DOHH2 (cell line): Measurements from ENCODE around the gene VPS29.

Source experiments
- H3F3A ChIP-seq: fragments of 200-600 bp; sonication (generic), shearing (Covaris generic); 2 replicates; pipeline ENCODE4 v1.6.0; 2016; ENCODE audit warnings: antibody characterized with exemption, mild to moderate bottlenecking; ENCODE audit not compliant: control insufficient read depth, insufficient read depth
- H3K27ac ChIP-seq: fragments of 200-600 bp; sonication (generic); 2 replicates; pipeline ENCODE4 v1.5.1; 2014; ENCODE audit warnings: low read depth, mild to moderate bottlenecking, low read length, moderate library complexity
- H3K27me3 ChIP-seq: fragments of 200-600 bp; sonication (generic); 2 replicates; pipeline ENCODE4 v1.6.1; 2014; ENCODE audit warnings: mild to moderate bottlenecking, low read length, mixed read lengths; ENCODE audit not compliant: control insufficient read depth
- H3K36me3 ChIP-seq: fragments of 200-600 bp; sonication (generic); 2 replicates; pipeline ENCODE4 v1.6.1; 2014; ENCODE audit warnings: mild to moderate bottlenecking, low read length, moderate library complexity, mixed read lengths; ENCODE audit not compliant: control insufficient read depth
- H3K4me1 ChIP-seq: fragments of 200-600 bp; sonication (generic); 2 replicates; pipeline ENCODE4 v1.6.1; 2014; ENCODE audit warnings: mild to moderate bottlenecking, low read length, mixed read lengths; ENCODE audit not compliant: control insufficient read depth
- H3K4me2 ChIP-seq: fragments of 200-600 bp; sonication (generic); 2 replicates; pipeline ENCODE4 v1.6.0; 2014; ENCODE audit warnings: mild to moderate bottlenecking, low read length, moderate library complexity
- H3K4me3 ChIP-seq: fragments of 200-600 bp; sonication (generic); 2 replicates; pipeline ENCODE4 v1.5.1; 2014; ENCODE audit warnings: mild to moderate bottlenecking, low read length, mixed read lengths
- H3K79me2 ChIP-seq: fragments of 200-600 bp; sonication (generic); 2 replicates; pipeline ENCODE4 v1.6.1; 2014; ENCODE audit warnings: mild to moderate bottlenecking, low read length, mixed read lengths; ENCODE audit not compliant: control insufficient read depth
- H3K9me2 ChIP-seq: fragments of 200-600 bp; sonication (generic); replicated peaks from 2 replicates; pipeline ENCODE4 v1.6.1; 2014; ENCODE audit warnings: mild to moderate bottlenecking, low read length, mixed read lengths; ENCODE audit not compliant: control insufficient read depth
- H3K9me3 ChIP-seq: fragments of 200-600 bp; sonication (generic); 2 replicates; pipeline ENCODE4 v1.6.1; 2014; ENCODE audit warnings: antibody characterized with exemption, low read length, mixed read lengths; ENCODE audit not compliant: control insufficient read depth, insufficient read depth
- H4K20me1 ChIP-seq: fragments of 200-600 bp; sonication (generic); 2 replicates; pipeline ENCODE4 v1.6.0; 2014; ENCODE audit warnings: low read depth, mild to moderate bottlenecking, antibody characterized with exemption, low read length, moderate library complexity; ENCODE audit not compliant: control insufficient read depth, insufficient read depth
- CTCF ChIP-seq: fragments of 200-600 bp; sonication (generic); IDR thresholded peaks from one replicate; pipeline ENCODE4 v1.5.1; 2014; ENCODE audit warnings: antibody characterized with exemption, mild to moderate bottlenecking, low read depth, low read length; ENCODE audit not compliant: poor library complexity, severe bottlenecking
- EZH2phosphoT487 ChIP-seq: fragments of 200-600 bp; sonication (generic); IDR thresholded peaks from 2 replicates; pipeline ENCODE4 v1.6.1; 2017; ENCODE audit warnings: borderline replicate concordance, mild to moderate bottlenecking, antibody characterized with exemption, low read length, moderate library complexity, mixed read lengths

Gene VPS29

DNA sequence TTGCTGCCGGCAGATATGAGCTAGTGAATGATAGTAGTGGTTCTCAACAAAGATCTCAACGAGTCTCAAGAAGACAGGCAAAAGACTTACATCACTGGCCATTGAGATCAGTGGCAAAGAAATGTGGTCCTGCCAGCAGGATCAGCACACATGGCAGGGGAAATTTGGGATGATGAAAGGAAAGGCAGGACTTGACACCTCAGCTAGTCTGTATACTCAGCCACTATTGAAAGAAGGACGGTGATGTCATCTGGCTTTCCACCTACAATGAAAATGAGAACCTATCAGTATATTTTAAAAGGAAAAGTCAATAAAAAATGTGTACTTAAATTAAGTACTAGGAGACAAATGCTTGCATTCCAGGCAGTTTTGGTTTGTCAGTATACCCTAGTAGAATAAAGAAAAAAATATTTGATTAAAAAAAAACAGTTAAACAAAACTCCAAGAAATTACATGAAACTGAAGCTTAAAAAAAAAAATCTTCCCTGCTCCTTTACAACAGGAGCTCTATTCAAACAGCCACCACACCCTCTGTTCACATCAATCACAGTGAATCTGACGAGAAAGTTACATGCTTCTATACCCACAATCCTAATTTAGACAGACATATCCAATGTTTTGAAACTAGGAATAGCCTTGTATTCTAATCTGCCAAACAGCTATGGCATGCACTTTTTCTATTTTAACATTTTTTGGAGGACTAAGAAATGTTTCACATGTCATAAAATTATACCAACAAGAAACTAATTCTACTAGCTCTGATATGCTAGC lies 35.1 kb upstream of the VPS29 start:
- Histone ChIP-seq H3K9me2 (no peaks in the 10 kb centered on the region), H3K27me3 (no peaks in the 10 kb centered on the region), H4K20me1 (no peaks in the 10 kb centered on the region), H3K4me1 (peaks cover 28% of the 10 kb centered on the region), H3K4me3 (no peak overlapping the region), H3K36me3 (peaks cover 83% of the 10 kb centered on the region), H3K27ac (no peak overlapping the region), H3F3A (peaks cover 9% of the 10 kb centered on the region; the same call in 1 of the 2 replicates), H3K79me2 (peaks cover 34% of the 10 kb centered on the region), H3K4me2 (no peak overlapping the region), H3K9me3 (no peaks in the 10 kb centered on the region)
- TF ChIP-seq CTCF (no peak), EZH2phosphoT487 (no peak)

DNA sequence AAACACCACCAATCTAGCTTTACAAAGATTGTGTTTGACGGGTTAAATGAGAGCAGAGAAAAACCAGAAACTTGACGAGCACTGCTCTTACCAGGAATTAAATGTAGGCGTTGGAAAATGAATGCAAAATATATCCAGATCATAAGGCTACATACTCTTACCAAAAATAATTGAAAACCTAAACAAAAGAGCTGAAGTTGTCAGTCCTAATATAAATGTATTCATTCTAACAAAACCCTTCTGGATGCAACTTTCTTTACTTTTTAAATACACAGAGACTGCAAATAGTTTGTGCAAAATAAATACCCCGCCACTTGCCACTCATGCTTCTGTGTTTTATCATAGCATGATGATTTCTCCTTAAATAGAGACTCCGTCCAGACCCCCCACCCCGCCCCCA lies 32.9 kb upstream of the VPS29 start:
- Histone ChIP-seq H3K4me3 (no peak overlapping the region), H3K27me3 (no peaks in the 10 kb centered on the region), H3K36me3 (peaks cover 80% of the 10 kb centered on the region), H4K20me1 (no peaks in the 10 kb centered on the region), H3K4me2 (no peak overlapping the region), H3K27ac (no peak overlapping the region), H3K9me3 (no peaks in the 10 kb centered on the region), H3F3A (peaks cover 16% of the 10 kb centered on the region; the same call in 1 of the 2 replicates), H3K9me2 (no peaks in the 10 kb centered on the region), H3K79me2 (peaks cover 29% of the 10 kb centered on the region), H3K4me1 (peaks cover 50% of the 10 kb centered on the region)
- TF ChIP-seq EZH2phosphoT487 (no peak), CTCF (no peak)

GRCh38 chr12:110533607-110534006 lies 31.7 kb upstream of the VPS29 start:
- no peaks in the 10 kb centered on the region for H4K20me1 ChIP-seq
- TF ChIP-seq CTCF (no peak), EZH2phosphoT487 (no peak)
- H3F3A ChIP-seq: peaks cover 11% of the 10 kb centered on the region; the same call in 1 of the 2 replicates
- H3K9me2 ChIP-seq: no peaks in the 10 kb centered on the region
- no peaks in the 10 kb centered on the region for H3K27me3 ChIP-seq
- no peak overlapping the region for H3K4me3 ChIP-seq
- H3K9me3 ChIP-seq: no peaks in the 10 kb centered on the region
- H3K4me1 ChIP-seq: peaks cover 53% of the 10 kb centered on the region
- H3K4me2 ChIP-seq: peak overlapping the region; percentile 23
- no peak overlapping the region for H3K27ac ChIP-seq
- H3K36me3 ChIP-seq: peaks cover 68% of the 10 kb centered on the region
- peaks cover 19% of the 10 kb centered on the region for H3K79me2 ChIP-seq
